ENCODE results near the gene ZSCAN21.
"Not testable (repeated sequence)": the region's sequence is repeated elsewhere in the genome, so short reads cannot be mapped to it uniquely, and the experiment has no call there.

Gene ZSCAN21

DNA sequence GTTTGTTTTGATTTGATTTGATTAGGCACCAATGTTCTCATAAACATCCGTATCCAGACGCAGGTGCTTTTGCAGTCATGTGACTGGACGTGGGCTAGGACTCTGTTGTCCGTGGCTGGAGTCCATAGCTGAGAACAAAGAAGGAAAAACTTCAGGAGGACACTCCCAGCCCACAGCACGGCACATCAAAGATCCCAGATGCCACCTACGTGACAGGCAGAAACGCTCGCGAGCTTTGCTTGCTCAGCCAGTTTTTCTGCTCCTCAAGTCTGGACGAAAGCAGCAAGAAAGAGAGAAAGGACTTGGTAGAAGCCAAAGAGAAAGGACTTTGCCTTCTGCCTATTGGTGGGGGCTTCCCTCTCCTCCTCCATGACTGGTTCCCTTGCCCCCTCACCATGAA, 41.0 kb upstream of the ZSCAN21 start:
- H3K4me3 ChIP-seq (ENCODE audit: low read depth, low read length) = no peak overlapping the region
- TF ChIP-seq ZFP3 (tag by site-specific recombination; IDR thresholded peaks at IDR 0.05; ENCODE audit: low read depth) (no peak), SETDB1 (IDR thresholded peaks at IDR 0.05; ENCODE audit: insufficient read length, low read length) (no peak), ZNF114 (tag by site-specific recombination; IDR thresholded peaks at IDR 0.05) (no peak), ZFP69B (tag by site-specific recombination; IDR thresholded peaks at IDR 0.05) (no peak), HOXD13 (CRISPR knock-in tag; IDR thresholded peaks at IDR 0.05; ENCODE audit: borderline replicate concordance) (no peak), ZNF677 (tag by site-specific recombination; IDR thresholded peaks at IDR 0.05) (no peak), SCRT2 (tag by site-specific recombination; IDR thresholded peaks at IDR 0.05) (no peak), ZNF600 (tag by site-specific recombination; IDR thresholded peaks at IDR 0.05) (no peak)
- TF ChIP-seq, protein P1, sequence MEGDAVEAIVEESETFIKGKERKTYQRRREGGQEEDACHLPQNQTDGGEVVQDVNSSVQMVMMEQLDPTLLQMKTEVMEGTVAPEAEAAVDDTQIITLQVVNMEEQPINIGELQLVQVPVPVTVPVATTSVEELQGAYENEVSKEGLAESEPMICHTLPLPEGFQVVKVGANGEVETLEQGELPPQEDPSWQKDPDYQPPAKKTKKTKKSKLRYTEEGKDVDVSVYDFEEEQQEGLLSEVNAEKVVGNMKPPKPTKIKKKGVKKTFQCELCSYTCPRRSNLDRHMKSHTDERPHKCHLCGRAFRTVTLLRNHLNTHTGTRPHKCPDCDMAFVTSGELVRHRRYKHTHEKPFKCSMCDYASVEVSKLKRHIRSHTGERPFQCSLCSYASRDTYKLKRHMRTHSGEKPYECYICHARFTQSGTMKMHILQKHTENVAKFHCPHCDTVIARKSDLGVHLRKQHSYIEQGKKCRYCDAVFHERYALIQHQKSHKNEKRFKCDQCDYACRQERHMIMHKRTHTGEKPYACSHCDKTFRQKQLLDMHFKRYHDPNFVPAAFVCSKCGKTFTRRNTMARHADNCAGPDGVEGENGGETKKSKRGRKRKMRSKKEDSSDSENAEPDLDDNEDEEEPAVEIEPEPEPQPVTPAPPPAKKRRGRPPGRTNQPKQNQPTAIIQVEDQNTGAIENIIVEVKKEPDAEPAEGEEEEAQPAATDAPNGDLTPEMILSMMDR (tag by site-specific recombination; IDR thresholded peaks at IDR 0.05) = no peak
- TF ChIP-seq, protein P2, sequence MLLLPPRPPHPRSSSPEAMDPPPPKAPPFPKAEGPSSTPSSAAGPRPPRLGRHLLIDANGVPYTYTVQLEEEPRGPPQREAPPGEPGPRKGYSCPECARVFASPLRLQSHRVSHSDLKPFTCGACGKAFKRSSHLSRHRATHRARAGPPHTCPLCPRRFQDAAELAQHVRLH (tag by site-specific recombination; IDR thresholded peaks at IDR 0.05) = no peak
- no peaks in the 10 kb centered on the region for H3K36me3 ChIP-seq (ENCODE audit: control insufficient read depth in 2 of 2, insufficient read depth in 1 of 2, low read length in 2 of 2)
- H3K4me1 ChIP-seq (ENCODE audit: control insufficient read depth, insufficient read depth, low read length) = no peaks in the 10 kb centered on the region
- no peak overlapping the region for H3K27ac ChIP-seq (ENCODE audit: extremely low read depth, low read depth, low read length)
- ChIA-PET POLR2A (no interaction called here), CTCF (interaction anchor here (0.6 kb wide), 1 partner anchor 533 kb away, joined by 5 read pairs; no protein-coding TSS in a partner anchor)
- no peaks in the 10 kb centered on the region for H3K9me3 ChIP-seq (ENCODE audit: control insufficient read depth, insufficient read depth, low read depth, low read length)

DNA sequence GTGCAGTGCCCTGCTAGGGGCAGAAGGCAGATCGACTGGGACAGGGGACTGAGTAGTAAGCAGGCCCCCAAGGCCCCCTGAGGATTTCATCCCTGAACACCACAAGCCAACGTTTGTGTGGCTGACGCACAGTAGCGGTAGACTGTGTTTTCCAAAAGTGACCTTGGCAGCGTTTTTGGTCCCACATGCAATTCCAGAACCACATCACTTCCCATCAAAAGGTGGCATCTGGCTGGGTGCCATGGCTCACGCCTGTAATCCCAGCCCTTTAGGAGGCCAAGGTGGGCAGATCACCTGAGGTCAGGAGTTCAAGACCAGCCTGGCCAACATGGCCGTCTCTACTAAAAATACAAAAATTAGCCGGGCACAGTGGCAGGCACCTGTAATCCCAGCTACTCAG, 39.6 kb upstream of the ZSCAN21 start:
- H3K27ac ChIP-seq (ENCODE audit: extremely low read depth, low read depth, low read length); CTCF ChIA-PET; POLR2A ChIA-PET; H3K4me3 ChIP-seq (ENCODE audit: low read depth, low read length); H3K4me1 ChIP-seq (ENCODE audit: control insufficient read depth, insufficient read depth, low read length); H3K9me3 ChIP-seq (ENCODE audit: control insufficient read depth, insufficient read depth, low read depth, low read length); H3K36me3 ChIP-seq (ENCODE audit: control insufficient read depth in 2 of 2, insufficient read depth in 1 of 2, low read length in 2 of 2): not testable (repeated sequence)

DNA sequence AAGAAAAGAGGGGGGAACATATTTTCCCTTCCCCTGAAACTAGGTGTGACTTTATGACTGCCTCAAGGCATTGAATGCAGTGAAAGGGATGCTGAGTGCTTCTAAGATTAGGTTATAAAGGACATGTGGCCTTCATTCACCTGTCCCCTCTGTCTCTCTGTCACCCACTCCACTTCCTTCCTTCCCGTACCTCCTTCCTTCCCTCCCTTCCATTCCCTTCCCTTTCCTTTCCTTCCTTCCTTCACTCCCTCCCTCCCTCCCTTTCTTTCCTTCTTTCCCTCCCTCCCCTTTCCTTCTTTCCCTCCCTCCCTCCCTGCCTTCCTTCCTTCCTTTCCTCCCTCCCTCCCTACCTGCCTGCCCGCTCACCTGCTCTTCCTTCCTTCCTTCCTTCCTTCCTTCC, 38.7 kb upstream of the ZSCAN21 start:
- Histone ChIP-seq H3K36me3 (ENCODE audit: control insufficient read depth in 2 of 2, insufficient read depth in 1 of 2, low read length in 2 of 2) (no peaks in the 10 kb centered on the region), H3K4me1 (ENCODE audit: control insufficient read depth, insufficient read depth, low read length) (no peaks in the 10 kb centered on the region), H3K27ac (ENCODE audit: extremely low read depth, low read depth, low read length) (no peak overlapping the region), H3K9me3 (ENCODE audit: control insufficient read depth, insufficient read depth, low read depth, low read length) (no peaks in the 10 kb centered on the region), H3K4me3 (ENCODE audit: low read depth, low read length) (no peak overlapping the region)
- ChIA-PET POLR2A (no interaction called here), CTCF (interaction anchor here (0.6 kb wide), 1 partner anchor 854 kb away, joined by 3 read pairs; no protein-coding TSS in a partner anchor)
- TF ChIP-seq, protein P3, sequence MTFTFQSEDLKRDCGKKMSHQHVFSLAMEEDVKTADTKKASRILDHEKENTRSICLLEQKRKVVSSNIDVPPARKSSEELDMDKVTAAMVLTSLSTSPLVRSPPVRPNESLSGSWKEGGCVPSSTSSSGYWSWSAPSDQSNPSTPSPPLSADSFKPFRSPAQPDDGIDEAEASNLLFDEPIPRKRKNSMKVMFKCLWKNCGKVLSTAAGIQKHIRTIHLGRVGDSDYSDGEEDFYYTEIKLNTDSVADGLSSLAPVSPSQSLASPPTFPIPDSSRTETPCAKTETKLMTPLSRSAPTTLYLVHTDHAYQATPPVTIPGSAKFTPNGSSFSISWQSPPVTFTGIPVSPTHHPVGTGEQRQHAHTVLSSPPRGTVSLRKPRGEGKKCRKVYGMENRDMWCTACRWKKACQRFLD (tag by site-specific recombination; IDR thresholded peaks at IDR 0.05) = no peak
- peak; percentile 69 for TF ChIP-seq ZNF366 (tag by site-specific recombination; conservative IDR thresholded peaks at IDR 0.05)

DNA sequence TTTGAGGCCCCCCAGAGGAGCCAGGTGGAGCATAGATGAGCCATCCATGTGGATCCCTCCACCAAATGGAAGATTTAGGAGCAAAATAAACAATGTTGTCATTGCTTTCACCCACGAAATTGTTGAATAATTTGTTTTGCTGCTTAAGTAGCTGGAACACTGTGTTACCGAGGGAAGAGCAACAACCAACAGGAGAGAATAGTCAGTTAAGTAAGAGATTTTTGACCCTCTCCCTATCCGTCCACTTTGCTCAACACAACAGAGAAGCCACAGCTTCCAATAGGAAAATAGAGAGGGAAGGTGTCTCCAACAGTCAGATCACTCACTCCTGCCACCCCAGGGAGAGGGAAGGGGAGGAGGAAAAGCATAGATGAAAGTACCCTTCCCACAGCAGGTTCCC, 38.1 kb upstream of the ZSCAN21 start:
- no peak for TF ChIP-seq ZNF514 (tag by site-specific recombination; IDR thresholded peaks at IDR 0.05)
- TF ChIP-seq PRDM1 (tag by site-specific recombination; IDR thresholded peaks at IDR 0.05) = peak; percentile 16; the same call in 1 of the 2 replicates
- no peak for TF ChIP-seq MYNN (tag by site-specific recombination; IDR thresholded peaks at IDR 0.05; ENCODE audit: borderline replicate concordance)
- Histone ChIP-seq H3K27ac (ENCODE audit: extremely low read depth, low read depth, low read length) (no peak overlapping the region), H3K9me3 (ENCODE audit: control insufficient read depth, insufficient read depth, low read depth, low read length) (no peaks in the 10 kb centered on the region), H3K4me3 (ENCODE audit: low read depth, low read length) (no peak overlapping the region), H3K36me3 (ENCODE audit: control insufficient read depth in 2 of 2, insufficient read depth in 1 of 2, low read length in 2 of 2) (no peaks in the 10 kb centered on the region), H3K4me1 (ENCODE audit: control insufficient read depth, insufficient read depth, low read length) (peaks cover 1% of the 10 kb centered on the region; the same call in 1 of the 2 replicates)
- ChIA-PET CTCF (no interaction called here), POLR2A (no interaction called here)
